H1 (cell line): ENCODE data around the gene HES5. TPM values are rescaled to one million over a fixed set of nuclear protein-coding genes. Genes with fewer than 3 reads are reported as not detected.

ENCODE experiments used
- CTCF ChIA-PET: fragments of 300-600 bp; sonication (Branson Sonifier 250); formaldehyde crosslinking; loops from one replicate; lab custom pipeline; 2021; ENCODE audit not compliant: partially characterized antibody; lab: Charles Lee
- POLR2A ChIA-PET: fragments of 300-600 bp; sonication (Branson Sonifier 250); formaldehyde crosslinking; loops from one replicate; lab custom pipeline; 2021; ENCODE audit warnings: inconsistent platforms; ENCODE audit not compliant: partially characterized antibody; lab: Charles Lee
- DNase-seq, 2 experiments: peaks; one replicate each; pipeline versions ENCODE4 v3.0.0 to v3.0.0-alpha.2; 2010 to 2022; ENCODE audit warnings: low spot score in 2 of 2, low read depth in 1 of 2, mixed read lengths in 1 of 2
- FAIRE-seq: peaks from 2 replicates; lab custom pipeline; 2011; peaks lifted over from hg19 to GRCh38; lab: Jason Lieb, UNC
- H2AFZ ChIP-seq: 2 replicates; pipeline ENCODE4 v1.8.1; 2012; ENCODE audit warnings: low read length, inconsistent platforms
- H2AK5ac ChIP-seq: 2 replicates; pipeline ENCODE4 v1.6.1; 2013; ENCODE audit warnings: low read depth, low read length
- H2BK120ac ChIP-seq: replicated peaks from 2 replicates; pipeline ENCODE3; 2013; ENCODE audit warnings: low read depth, low read length, inconsistent platforms
- H2BK12ac ChIP-seq: 2 replicates; pipeline ENCODE4 v1.6.1; 2013; ENCODE audit warnings: low read depth, low read length
- H2BK15ac ChIP-seq: 2 replicates; pipeline ENCODE4 v1.6.1; 2013; ENCODE audit warnings: low read length
- H2BK20ac ChIP-seq: 2 replicates; pipeline ENCODE4 v1.6.1; 2013; ENCODE audit warnings: low read length
- H2BK5ac ChIP-seq: 2 replicates; pipeline ENCODE4 v1.6.1; 2013; ENCODE audit warnings: low read depth, low read length
- H3K14ac ChIP-seq: 2 replicates; pipeline ENCODE4 v1.6.1; 2013; ENCODE audit warnings: inconsistent platforms; ENCODE audit not compliant: insufficient read length
- H3K18ac ChIP-seq: 2 replicates; pipeline ENCODE4 v1.6.1; 2013; ENCODE audit warnings: low read length; ENCODE audit errors: extremely low read depth
- H3K23ac ChIP-seq: 2 replicates; pipeline ENCODE4 v1.6.1; 2013; ENCODE audit warnings: inconsistent platforms; ENCODE audit not compliant: insufficient read length
- H3K23me2 ChIP-seq: 2 replicates; pipeline ENCODE4 v1.6.1; 2013; ENCODE audit warnings: low read depth, low read length
- H3K27ac ChIP-seq: 2 replicates; pipeline ENCODE4 v1.6.1; 2011; ENCODE audit warnings: low read depth, low read length, inconsistent platforms
- H3K27me3 ChIP-seq, 4 experiments: replicated peaks in 1 of 4; 1 replicate in 1 of 4; 2 replicates in 3 of 4; pipeline versions ENCODE4 v1.6.1 to v1.8.1; 2011 to 2013; ENCODE audit warnings: low read length in 3 of 4, mild to moderate bottlenecking in 3 of 4, inconsistent platforms in 2 of 4, mixed read lengths in 2 of 4, moderate library complexity in 1 of 4; ENCODE audit not compliant: control insufficient read depth in 3 of 4, insufficient read depth in 3 of 4; ENCODE audit errors: extremely low read depth in 1 of 4
- H3K36me3 ChIP-seq, 4 experiments: 2 replicates each; pipeline versions ENCODE4 v1.6.1 to v1.8.1; 2011 to 2013; ENCODE audit warnings: mild to moderate bottlenecking in 4 of 4, low read length in 3 of 4, moderate library complexity in 2 of 4, control low read depth in 1 of 4, inconsistent platforms in 1 of 4; ENCODE audit not compliant: insufficient read depth in 4 of 4, control insufficient read depth in 2 of 4
- H3K4ac ChIP-seq: replicated peaks from 2 replicates; pipeline ENCODE3; 2013; ENCODE audit warnings: low read length, low read depth, mixed read lengths, inconsistent platforms; ENCODE audit not compliant: insufficient read length
- H3K4me1 ChIP-seq, 4 experiments: replicated peaks in 1 of 4; 1 replicate in 1 of 4; 2 replicates in 3 of 4; pipeline versions ENCODE4 v1.6.1 to v1.8.1; 2011 to 2013; ENCODE audit warnings: low read length in 3 of 4, inconsistent platforms in 2 of 4, mixed read lengths in 1 of 4; ENCODE audit not compliant: insufficient read depth in 4 of 4, control insufficient read depth in 3 of 4
- H3K4me2 ChIP-seq, 2 experiments: 2 replicates each; pipeline versions ENCODE4 v1.6.1 to v1.8.1; 2011 to 2013; ENCODE audit warnings: low read depth in 2 of 2, low read length in 2 of 2, control low read depth in 1 of 2, inconsistent platforms in 1 of 2, mild to moderate bottlenecking in 1 of 2; ENCODE audit not compliant: insufficient read depth in 1 of 2
- H3K4me3 ChIP-seq, 4 experiments: fragments of 200-600, 300-600 bp in 1 of 4; sonication (generic), shearing (Covaris generic), sonication (Bioruptor Twin) in 1 of 4; 2 replicates each; pipeline versions ENCODE4 v1.5.1 to v1.8.1; 2011 to 2016; ENCODE audit warnings: low read length in 4 of 4, low read depth in 3 of 4, control low read depth in 2 of 4, inconsistent platforms in 2 of 4, mild to moderate bottlenecking in 2 of 4, mixed read lengths in 1 of 4, moderate library complexity in 1 of 4; ENCODE audit not compliant: insufficient read depth in 2 of 4; ENCODE audit errors: extremely low read depth in 1 of 4
- H3K56ac ChIP-seq: replicated peaks from 2 replicates; pipeline ENCODE3; 2013; ENCODE audit warnings: low read depth, mild to moderate bottlenecking, mixed read lengths, low read length, inconsistent platforms; ENCODE audit not compliant: insufficient read length
- H3K79me1 ChIP-seq: 2 replicates; pipeline ENCODE4 v1.6.1; 2013; ENCODE audit warnings: low read depth, low read length, control low read depth
- H3K79me2 ChIP-seq, 2 experiments: 2 replicates each; pipeline versions ENCODE4 v1.6.1 to v1.8.1; 2012 to 2013; ENCODE audit warnings: low read length in 2 of 2, mild to moderate bottlenecking in 2 of 2, inconsistent platforms in 1 of 2; ENCODE audit not compliant: insufficient read depth in 2 of 2, control insufficient read depth in 1 of 2
- H3K9ac ChIP-seq, 4 experiments: replicated peaks in 1 of 4; 1 replicate in 1 of 4; 2 replicates in 3 of 4; pipeline versions ENCODE4 v1.6.1 to v1.8.1; 2011 to 2013; ENCODE audit warnings: low read depth in 3 of 4, low read length in 3 of 4, control low read depth in 2 of 4, mild to moderate bottlenecking in 2 of 4, moderate library complexity in 2 of 4, inconsistent platforms in 1 of 4; ENCODE audit errors: extremely low read depth in 1 of 4
- H3K9me3 ChIP-seq, 2 experiments: 2 replicates each; pipeline versions ENCODE4 v1.6.1 to v1.8.1; 2012 to 2013; ENCODE audit warnings: mild to moderate bottlenecking in 2 of 2, moderate library complexity in 2 of 2, control low read depth in 1 of 2, inconsistent platforms in 1 of 2, low read depth in 1 of 2, low read length in 1 of 2, mixed read lengths in 1 of 2; ENCODE audit not compliant: insufficient read depth in 2 of 2
- H4K20me1 ChIP-seq, 2 experiments: replicated peaks in 1 of 2; 2 replicates each; pipeline versions ENCODE3 to v1.8.1; 2011 to 2013; ENCODE audit warnings: inconsistent platforms in 2 of 2, low read length in 2 of 2, mild to moderate bottlenecking in 1 of 2; ENCODE audit not compliant: insufficient read depth in 2 of 2, control insufficient read depth in 1 of 2
- H4K5ac ChIP-seq: 2 replicates; pipeline ENCODE4 v1.6.1; 2013; ENCODE audit warnings: low read length, low read depth, mixed read lengths, inconsistent platforms; ENCODE audit not compliant: insufficient read length
- H4K8ac ChIP-seq: 2 replicates; pipeline ENCODE4 v1.8.0; 2013; ENCODE audit warnings: mild to moderate bottlenecking, moderate library complexity, low read length, inconsistent platforms; ENCODE audit not compliant: insufficient read depth; ENCODE audit errors: extremely low read depth
- H4K91ac ChIP-seq: replicated peaks from 2 replicates; pipeline ENCODE3; 2013; ENCODE audit warnings: low read length, mixed read lengths, inconsistent platforms; ENCODE audit not compliant: insufficient read length
- EGR1 ChIP-seq: IDR thresholded peaks from 2 replicates; pipeline ENCODE4 v1.6.1; 2011; ENCODE audit warnings: low read depth, low read length, borderline replicate concordance
- POLR2A ChIP-seq, 2 experiments: IDR thresholded peaks; 1 replicate in 1 of 2; 2 replicates in 1 of 2; pipeline ENCODE4 v1.6.1; 2011; ENCODE audit warnings: low read depth in 2 of 2, low read length in 2 of 2, mild to moderate bottlenecking in 2 of 2; ENCODE audit errors: control extremely low read depth in 1 of 2
- WGBS, 2 experiments: shearing (Covaris generic) in 1 of 2; methylation state at CpG; one replicate each; pipeline versions ENCODE4 v1.1.6 to v1.1.7; 2013 to 2015; ENCODE audit warnings: low lambda C conversion rate in 2 of 2, mixed read lengths in 2 of 2, inconsistent platforms in 1 of 2, low coverage in 1 of 2, missing lambda C conversion rate in 1 of 2; ENCODE audit not compliant: insufficient replicate concordance in 2 of 2, insufficient coverage in 1 of 2, insufficient read length in 1 of 2; ENCODE audit errors: extremely low coverage in 1 of 2, missing lambda C conversion rate in 1 of 2; 5-methylcytosine and 5-hydroxymethylcytosine counted together
- polyA plus RNA-seq, 7 experiments: library from polyadenylated mRNA; depleted of rRNA in 3 of 7; stranded (reverse) in 5 of 7; unstranded in 2 of 7; fragments of >200 nt in 5 of 7; fragments of 200-250 nt in 2 of 7; gene quantifications; 1 replicate in 5 of 7; 2 replicates in 1 of 7; 4 replicates in 1 of 7; pipeline versions ENCODE4 v1.2.1 to v1.2.3, GENCODE V29; 2011 to 2013; ENCODE audit warnings: missing spikeins in 2 of 7, mixed read lengths in 2 of 7
- total RNA-seq: library from RNA; stranded (reverse); fragmentation: NEBNext Ultra II Directional; extraction: Animal tissue kit (Norgen Biotek cat#: 25700); gene quantifications from 2 replicates; pipeline ENCODE4 v1.2.1, GENCODE V29; 2021

Gene HES5
- total and polyA plus RNA-seq, 2 of the 8 experiments (the other 6 are each of a cell fraction or from before 2014, with no cell fraction given): 0.22 TPM; not detected in 1

GRCh38 chr1:2502661-2503553 lies 27.2 kb downstream of the HES5 start:
- Histone ChIP-seq H3K79me2 (no peaks in the 10 kb centered on the region), H2BK20ac (no peak overlapping the region), H3K27ac (no peak overlapping the region), H3K4ac (peak overlapping the region; percentile 53), H4K91ac (no peak overlapping the region), H2BK5ac (no peak overlapping the region), H3K9ac (no peak overlapping the region), H2BK15ac (no peak overlapping the region), H3K23me2 (no peaks in the 10 kb centered on the region), H3K14ac (no peak overlapping the region), H3K23ac (no peak overlapping the region), H3K36me3 (peaks cover 0 to 2% (median under 1%) of the 10 kb centered on the region in 4 experiments; a peak in 2 of 8 replicates), H3K27me3 (peaks cover 0 to 2% (median 0%) of the 10 kb centered on the region in 4 experiments; a peak in 3 of 7 replicates), H2BK12ac (0 out of 2 replicates have a peak overlapping the region, but pooled peaks have one; percentile 39), H3K18ac (no peak overlapping the region), H3K4me1 (no peaks in the 10 kb centered on the region; a peak in 1 of 7 replicates), H4K20me1 (peaks cover 4 to 17% of the 10 kb centered on the region in 2 experiments), H4K5ac (no peak overlapping the region), H3K79me1 (no peaks in the 10 kb centered on the region), H4K8ac (no peak overlapping the region; the same call in 1 of the 2 replicates), H2BK120ac (no peak overlapping the region), H3K4me2 (no peak overlapping the region), H3K9me3 (no peaks in the 10 kb centered on the region), H3K56ac (no peak overlapping the region), H2AFZ (no peak overlapping the region), H3K4me3 (no peak overlapping the region), H2AK5ac (no peak overlapping the region)
- POLR2A ChIA-PET: interaction anchor here (1.0 to 2.3 kb wide), 6 partner anchors 11 to 43 kb away, joined by 3 to 6 read pairs (median 5); no protein-coding TSS in a partner anchor
- WGBS, 2 experiments: 93% methylated on average over 29 of the region's 36 CpGs; no CpG with 5 or more reads in 1 of the 2 experiments
- TF ChIP-seq EGR1 (peak; percentile 77), POLR2A (IDR thresholded peaks at IDR 0.05; ENCODE audit: control extremely low read depth in 1 of 2, low read depth in 2 of 2, low read length in 2 of 2) (no peak)
- no peak for DNase-seq
- FAIRE-seq: no peak
- CTCF ChIA-PET: interaction anchor here (0.6 to 1.6 kb wide), 6 partner anchors 11 to 963 kb away, joined by 3 to 4 read pairs (median 3); no protein-coding TSS in a partner anchor
